Fibroblast of lung (primary cell): ENCODE measurements around the gene A1BG.

Experiments used
- EZH2 ChIP-seq: IDR thresholded peaks from 2 replicates; pipeline ENCODE4 v1.5.1; 2012; ENCODE audit warnings: low read length, control low read depth, mild to moderate bottlenecking; ENCODE audit errors: missing control alignments
- TF ChIP-seq, protein P1 (sequence below), 2 donors: IDR thresholded peaks in 1 of 2; conservative IDR thresholded peaks in 1 of 2; 1 replicate in 1 of 2; 2 replicates in 1 of 2; pipeline ENCODE4 v1.5.1; 2011 to 2012; ENCODE audit warnings: low read length in 2 of 2, control low read depth in 1 of 2, inconsistent platforms in 1 of 2, low read depth in 1 of 2, mild to moderate bottlenecking in 1 of 2

DNA sequence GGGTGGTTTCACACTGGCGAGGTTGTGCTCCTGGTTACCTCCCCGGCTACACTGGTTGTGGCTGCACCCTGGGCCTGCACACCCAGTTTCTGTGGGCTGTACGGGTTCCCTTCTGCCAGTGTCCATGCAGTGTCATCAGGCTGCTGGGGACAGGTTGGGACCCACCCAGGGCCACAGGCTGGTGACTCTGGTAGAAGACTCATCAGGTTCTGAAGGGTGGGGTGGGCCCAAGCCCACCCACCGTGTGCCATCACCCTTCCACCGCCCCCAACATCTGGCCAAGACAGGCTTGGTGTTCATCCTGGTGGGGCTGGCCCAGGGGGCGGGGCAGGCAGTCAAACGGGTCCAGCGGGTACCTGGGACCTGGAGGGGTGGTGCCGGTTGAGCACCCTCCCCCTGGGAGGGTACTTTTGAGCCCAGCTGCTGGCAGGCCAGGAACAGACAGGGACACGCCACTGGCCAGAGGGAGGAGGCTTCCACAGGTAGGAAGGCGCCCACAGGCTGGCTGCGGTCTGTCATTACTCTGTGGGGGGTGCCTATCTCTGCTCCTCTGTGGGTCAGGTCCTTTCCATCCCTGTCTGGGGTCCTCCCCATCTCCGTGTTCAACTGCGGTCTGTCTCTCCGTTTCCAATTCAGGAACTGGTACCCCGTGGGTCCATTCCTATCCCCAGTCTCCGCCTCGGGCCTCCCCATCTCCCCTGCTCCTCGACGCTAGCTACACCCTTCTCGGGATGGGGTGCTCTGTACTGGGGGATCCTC, 42.1 kb upstream of the A1BG start, which contains the start of gene RNF225:
- TF ChIP-seq, protein P1, sequence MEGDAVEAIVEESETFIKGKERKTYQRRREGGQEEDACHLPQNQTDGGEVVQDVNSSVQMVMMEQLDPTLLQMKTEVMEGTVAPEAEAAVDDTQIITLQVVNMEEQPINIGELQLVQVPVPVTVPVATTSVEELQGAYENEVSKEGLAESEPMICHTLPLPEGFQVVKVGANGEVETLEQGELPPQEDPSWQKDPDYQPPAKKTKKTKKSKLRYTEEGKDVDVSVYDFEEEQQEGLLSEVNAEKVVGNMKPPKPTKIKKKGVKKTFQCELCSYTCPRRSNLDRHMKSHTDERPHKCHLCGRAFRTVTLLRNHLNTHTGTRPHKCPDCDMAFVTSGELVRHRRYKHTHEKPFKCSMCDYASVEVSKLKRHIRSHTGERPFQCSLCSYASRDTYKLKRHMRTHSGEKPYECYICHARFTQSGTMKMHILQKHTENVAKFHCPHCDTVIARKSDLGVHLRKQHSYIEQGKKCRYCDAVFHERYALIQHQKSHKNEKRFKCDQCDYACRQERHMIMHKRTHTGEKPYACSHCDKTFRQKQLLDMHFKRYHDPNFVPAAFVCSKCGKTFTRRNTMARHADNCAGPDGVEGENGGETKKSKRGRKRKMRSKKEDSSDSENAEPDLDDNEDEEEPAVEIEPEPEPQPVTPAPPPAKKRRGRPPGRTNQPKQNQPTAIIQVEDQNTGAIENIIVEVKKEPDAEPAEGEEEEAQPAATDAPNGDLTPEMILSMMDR (conservative IDR thresholded peaks at IDR 0.05 in 1 of 2, IDR thresholded peaks at IDR 0.05 in 1 of 2; ENCODE audit: low read depth in 1 of 2, low read length in 2 of 2): no peak
- no peak for TF ChIP-seq EZH2
